Osteoblast (primary cell): Measurements from ENCODE around the gene PKP2. TPM values are rescaled to one million over a fixed set of nuclear protein-coding genes. Genes with fewer than 3 reads are reported as not detected.
"Not testable (repeated sequence)": the region's sequence is repeated elsewhere in the genome, so short reads cannot be mapped to it uniquely, and the experiment has no call there.

Experiments
- DNase-seq: peaks from one replicate; pipeline ENCODE4 v3.0.0; 2011; ENCODE audit warnings: low spot score, mixed read lengths; ENCODE audit not compliant: insufficient read length; ENCODE audit errors: missing footprints
- H2AFZ ChIP-seq: 2 replicates; pipeline ENCODE4 v1.6.0; 2011; ENCODE audit warnings: mild to moderate bottlenecking, low read length
- H3K27ac ChIP-seq: 2 replicates; pipeline ENCODE4 v1.5.1; 2011; ENCODE audit warnings: mild to moderate bottlenecking, low read depth, low read length, moderate library complexity
- H3K27me3 ChIP-seq: 2 replicates; pipeline ENCODE4 v1.6.0; 2012; ENCODE audit warnings: mild to moderate bottlenecking, control low read depth, inconsistent platforms, low read length, moderate library complexity; ENCODE audit not compliant: insufficient read depth
- H3K36me3 ChIP-seq: 2 replicates; pipeline ENCODE4 v1.5.1; 2011; ENCODE audit warnings: mild to moderate bottlenecking, low read length, control low read depth, moderate library complexity; ENCODE audit not compliant: insufficient read depth
- H3K4me1 ChIP-seq: 2 replicates; pipeline ENCODE4 v1.5.1; 2011; ENCODE audit warnings: mild to moderate bottlenecking, low read length, control low read depth, moderate library complexity; ENCODE audit not compliant: insufficient read depth
- H3K4me2 ChIP-seq: 2 replicates; pipeline ENCODE4 v1.6.0; 2011; ENCODE audit warnings: mild to moderate bottlenecking, low read length; ENCODE audit not compliant: insufficient read depth
- H3K4me3 ChIP-seq: fragments of 200-600 bp; sonication (generic); 3 replicates; pipeline ENCODE4 v1.5.1; 2012; ENCODE audit warnings: mild to moderate bottlenecking, low read length, inconsistent platforms; ENCODE audit not compliant: insufficient read depth
- H3K79me2 ChIP-seq: 2 replicates; pipeline ENCODE4 v1.6.0; 2012; ENCODE audit warnings: mild to moderate bottlenecking, low read length, control low read depth, inconsistent platforms; ENCODE audit not compliant: insufficient read depth
- H3K9me3 ChIP-seq: 2 replicates; pipeline ENCODE4 v1.5.1; 2011; ENCODE audit warnings: low read depth, low read length, control low read depth
- H4K20me1 ChIP-seq: 2 replicates; pipeline ENCODE4 v1.6.0; 2012; ENCODE audit warnings: mild to moderate bottlenecking, low read length, control low read depth; ENCODE audit not compliant: insufficient read depth
- CTCF ChIP-seq: IDR thresholded peaks from 2 replicates; pipeline ENCODE4 v1.5.1; 2011; ENCODE audit warnings: mild to moderate bottlenecking, low read depth, low read length, moderate library complexity; ENCODE audit errors: extremely low read depth
- total RNA-seq: library from RNA; depleted of rRNA; stranded (reverse); fragments of >200 nt; gene quantifications from 2 replicates; pipeline ENCODE4 v1.2.3, GENCODE V29; 2012

The PKP2 gene
- total RNA-seq, 1 donor, result under 0.01 TPM

- DNase-seq, result no peak
- no peak for TF ChIP-seq CTCF
Observed at GRCh38 chr12:32877601-32878459, 18.7 kb downstream of the PKP2 start.

GRCh38 chr12:32876004-32876403 is 20.6 kb downstream of the PKP2 start:
- Histone ChIP-seq H3K27me3 (no peaks in the 10 kb centered on the region), H3K79me2 (no peaks in the 10 kb centered on the region), H3K4me2 (no peak overlapping the region), H2AFZ (no peak overlapping the region), H3K36me3 (no peaks in the 10 kb centered on the region), H3K4me1 (no peaks in the 10 kb centered on the region), H3K4me3 (no peak overlapping the region), H3K9me3 (no peaks in the 10 kb centered on the region), H4K20me1 (no peaks in the 10 kb centered on the region), H3K27ac (no peak overlapping the region)
- no peak for DNase-seq
- no peak for TF ChIP-seq CTCF

More at GRCh38 chr12:32877601-32878459, 18.7 kb downstream of the PKP2 start:
- Histone ChIP-seq H3K4me1 (no peaks in the 10 kb centered on the region), H3K4me3 (no peak overlapping the region), H3K27ac (no peak overlapping the region), H3K4me2 (no peak overlapping the region), H3K36me3 (no peaks in the 10 kb centered on the region), H3K79me2 (no peaks in the 10 kb centered on the region), H3K9me3 (no peaks in the 10 kb centered on the region), H4K20me1 (no peaks in the 10 kb centered on the region), H3K27me3 (no peaks in the 10 kb centered on the region), H2AFZ (no peak overlapping the region)

- DNase-seq, result no peak
- Histone ChIP-seq H3K4me2 (no peak overlapping the region), H3K27ac (no peak overlapping the region), H3K4me3 (no peak overlapping the region), H3K27me3 (no peaks in the 10 kb centered on the region), H3K79me2 (no peaks in the 10 kb centered on the region), H3K36me3 (no peaks in the 10 kb centered on the region), H3K4me1 (no peaks in the 10 kb centered on the region), H2AFZ (no peak overlapping the region), H4K20me1 (no peaks in the 10 kb centered on the region), H3K9me3 (no peaks in the 10 kb centered on the region)
- TF ChIP-seq CTCF, result no peak
Observed at GRCh38 chr12:32874975-32875374, 21.6 kb downstream of the PKP2 start.

GRCh38 chr12:32874078-32874477 is 22.5 kb downstream of the PKP2 start:
- no peaks in the 10 kb centered on the region for H3K9me3 ChIP-seq
- H3K4me2 ChIP-seq, result no peak overlapping the region
- H2AFZ ChIP-seq, result no peak overlapping the region
- H3K79me2 ChIP-seq, result no peaks in the 10 kb centered on the region
- no peaks in the 10 kb centered on the region for H3K36me3 ChIP-seq
- H3K27me3 ChIP-seq, result no peaks in the 10 kb centered on the region
- no peak for TF ChIP-seq CTCF
- H3K27ac ChIP-seq, result no peak overlapping the region
- no peak overlapping the region for H3K4me3 ChIP-seq
- DNase-seq, result no peak
- no peaks in the 10 kb centered on the region for H3K4me1 ChIP-seq
- no peaks in the 10 kb centered on the region for H4K20me1 ChIP-seq

GRCh38 chr12:32872416-32872815 is 24.2 kb downstream of the PKP2 start:
- H4K20me1 ChIP-seq, H3K36me3 ChIP-seq, H3K27ac ChIP-seq, H3K4me1 ChIP-seq, DNase-seq, H3K79me2 ChIP-seq, H3K4me3 ChIP-seq, H2AFZ ChIP-seq, H3K4me2 ChIP-seq, H3K9me3 ChIP-seq, H3K27me3 ChIP-seq: not testable (repeated sequence)
